Measurements from ENCODE around the gene AHNAK2. TPM values are rescaled to one million over a fixed set of nuclear protein-coding genes. Genes with fewer than 3 reads are reported as not detected.

Gene AHNAK2
- total RNA-seq, 1 donor from 2014 or later = 0.07 TPM

GRCh38 chr14:104940526-104941150, 37.5 kb downstream of the AHNAK2 start:
- intact Hi-C loops (cut with micrococcal nuclease) = no loop called here

DNA sequence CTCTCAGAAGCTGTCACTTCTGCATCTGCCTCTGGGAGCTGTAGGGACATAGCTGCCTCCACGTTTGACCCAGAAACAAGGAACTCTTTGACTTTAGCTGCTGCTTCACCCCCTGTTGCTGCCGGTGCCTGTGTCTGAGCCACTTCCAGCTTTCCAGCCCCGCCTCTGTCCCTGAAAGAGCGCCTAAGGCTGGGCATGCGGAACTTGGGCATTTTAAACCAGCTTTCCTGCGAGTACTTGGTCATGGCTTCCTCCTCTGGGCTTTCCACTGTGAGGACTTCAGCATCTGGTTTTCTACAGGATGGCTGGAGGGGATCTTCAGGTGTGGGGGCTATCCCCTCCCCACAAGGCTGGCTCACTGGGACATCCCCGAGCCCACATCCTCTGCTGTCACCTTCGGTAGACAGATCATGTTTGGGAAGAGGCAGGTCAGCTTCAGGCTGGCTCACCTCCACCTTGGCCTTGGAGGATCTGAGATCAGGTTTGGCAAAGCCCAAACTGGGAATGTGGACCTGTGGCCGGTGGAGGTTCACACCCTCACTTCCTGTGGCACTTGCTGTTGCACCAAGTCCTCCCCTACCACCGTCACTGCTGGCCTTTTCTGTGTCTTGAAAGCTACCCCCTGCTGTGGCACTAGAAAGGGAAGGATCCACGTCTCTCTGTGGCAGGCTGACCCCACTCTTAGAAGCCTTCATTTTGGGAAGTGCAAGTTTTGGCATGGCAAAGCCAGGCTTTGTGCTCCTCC, 38.3 kb downstream of the AHNAK2 start:
- intact Hi-C loops (cut with micrococcal nuclease) = no loop called here

- intact Hi-C loops (cut with micrococcal nuclease) = no loop called here
Observed at GRCh38 chr14:104938960-104939359, 39.2 kb downstream of the AHNAK2 start.

DNA sequence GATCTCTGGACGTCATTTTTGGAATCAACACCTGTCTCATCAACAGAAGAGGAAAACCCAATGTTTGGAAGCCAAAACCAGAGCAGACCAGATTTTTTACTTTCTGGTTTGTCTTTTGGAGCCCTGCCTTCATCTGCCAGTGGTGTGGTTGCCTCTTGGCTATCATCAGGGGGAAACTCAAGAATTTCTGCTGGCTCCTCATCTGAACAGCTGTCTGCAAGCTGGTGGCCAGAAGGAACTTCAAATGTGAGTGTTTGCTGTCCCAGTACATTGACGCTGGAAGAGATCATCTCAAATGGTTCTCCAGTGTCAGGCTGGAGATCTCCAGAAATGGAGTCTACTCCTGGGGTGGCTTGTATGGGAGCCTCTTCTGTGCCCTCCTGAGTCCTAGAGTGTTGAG, 39.7 kb downstream of the AHNAK2 start:
- intact Hi-C loops (cut with micrococcal nuclease) = no loop called here

GRCh38 chr14:104937694-104938365, 40.3 kb downstream of the AHNAK2 start:
- intact Hi-C loops (cut with micrococcal nuclease) = no loop called here

DNA sequence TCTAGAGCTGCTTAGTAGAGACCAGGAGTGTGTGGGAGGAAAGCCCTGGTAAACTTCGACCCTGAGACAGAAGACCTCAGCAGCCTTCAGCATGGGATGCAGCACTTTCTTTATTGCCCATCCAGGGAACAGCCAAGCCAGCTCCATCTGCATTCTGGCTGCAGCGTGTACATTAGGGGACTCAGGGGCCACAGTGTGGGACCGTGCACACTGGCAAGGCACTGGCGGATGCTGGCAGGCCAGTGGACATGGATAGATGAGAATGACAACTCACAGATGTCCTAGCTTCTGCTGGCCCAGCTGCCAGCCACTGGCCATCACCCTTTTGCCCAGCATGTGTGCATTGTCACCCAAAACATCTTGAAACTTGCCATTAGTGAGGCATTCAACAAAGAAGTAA, 41.0 kb downstream of the AHNAK2 start:
- intact Hi-C loops (cut with micrococcal nuclease) = no loop called here

GRCh38 chr14:104936361-104937155, 41.6 kb downstream of the AHNAK2 start:
- intact Hi-C loops (cut with micrococcal nuclease) = no loop called here

GRCh38 chr14:104935955-104936354, 42.2 kb downstream of the AHNAK2 start:
- intact Hi-C loops (cut with micrococcal nuclease) = no loop called here

- intact Hi-C loops (cut with micrococcal nuclease) = no loop called here
Observed at GRCh38 chr14:104935026-104935650, 43.0 kb downstream of the AHNAK2 start.

DNA sequence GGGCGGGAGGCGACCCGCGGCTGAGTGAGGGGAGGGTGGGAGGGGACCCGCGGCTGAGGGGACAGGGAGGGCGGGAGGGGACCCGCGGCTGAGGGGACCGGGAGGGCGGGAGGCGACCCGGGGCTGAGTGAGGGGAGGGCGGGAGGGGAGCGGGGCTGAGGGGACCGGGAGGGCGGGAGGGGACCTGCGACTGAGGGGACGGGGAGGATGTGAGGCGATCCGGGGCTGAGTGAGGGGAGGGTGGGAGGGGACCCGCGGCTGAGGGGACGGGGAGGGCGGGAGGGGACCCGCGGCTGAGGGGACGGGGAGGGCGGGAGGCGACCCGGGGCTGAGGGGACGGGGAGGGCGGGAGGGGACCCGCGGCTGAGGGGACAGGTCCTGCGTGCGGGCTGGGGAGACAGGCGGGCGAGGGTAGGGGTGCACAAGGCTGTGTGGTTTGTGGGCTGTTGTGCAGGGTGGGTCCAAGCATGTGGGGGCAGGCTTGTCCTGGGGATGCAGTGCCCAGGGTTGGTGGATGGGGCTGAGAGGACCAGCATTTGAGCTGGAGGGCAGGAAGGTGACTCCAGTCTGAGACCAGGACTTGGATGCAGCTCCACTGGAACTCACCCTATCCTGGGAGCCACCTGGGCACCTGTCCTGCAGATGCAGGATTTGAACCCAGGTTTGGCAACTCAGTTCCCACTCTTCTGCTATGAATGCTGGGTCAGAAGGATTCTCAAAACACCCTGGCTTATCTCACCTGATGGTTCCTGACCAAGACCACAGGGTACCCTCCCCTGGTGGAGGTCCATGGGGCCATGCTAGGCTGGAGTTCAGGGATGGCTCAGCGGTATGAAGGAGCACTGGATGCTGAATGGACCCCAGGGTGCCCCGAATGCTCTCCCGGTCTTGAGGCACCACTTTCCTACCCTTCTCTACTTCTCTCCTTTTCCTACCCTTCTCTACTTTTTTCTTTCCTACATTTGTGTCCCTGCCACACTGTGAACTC, 44.1 kb downstream of the AHNAK2 start:
- intact Hi-C loops (cut with micrococcal nuclease) = loop anchor here (1.0 kb wide), 4 partner anchors 58 to 367 kb away; partner anchors contain the start of gene BRF1

GRCh38 chr14:104932676-104933631, 45.2 kb downstream of the AHNAK2 start:
- intact Hi-C loops (cut with micrococcal nuclease) = loop anchor here (1.0 kb wide), 4 partner anchors 57 to 368 kb away; partner anchors contain the start of gene BRF1

- intact Hi-C loops (cut with micrococcal nuclease) = no loop called here
Observed at GRCh38 chr14:104931771-104932675, 46.2 kb downstream of the AHNAK2 start.

- intact Hi-C loops (cut with micrococcal nuclease) = no loop called here
Observed at GRCh38 chr14:104931304-104931770, 46.8 kb downstream of the AHNAK2 start.

DNA sequence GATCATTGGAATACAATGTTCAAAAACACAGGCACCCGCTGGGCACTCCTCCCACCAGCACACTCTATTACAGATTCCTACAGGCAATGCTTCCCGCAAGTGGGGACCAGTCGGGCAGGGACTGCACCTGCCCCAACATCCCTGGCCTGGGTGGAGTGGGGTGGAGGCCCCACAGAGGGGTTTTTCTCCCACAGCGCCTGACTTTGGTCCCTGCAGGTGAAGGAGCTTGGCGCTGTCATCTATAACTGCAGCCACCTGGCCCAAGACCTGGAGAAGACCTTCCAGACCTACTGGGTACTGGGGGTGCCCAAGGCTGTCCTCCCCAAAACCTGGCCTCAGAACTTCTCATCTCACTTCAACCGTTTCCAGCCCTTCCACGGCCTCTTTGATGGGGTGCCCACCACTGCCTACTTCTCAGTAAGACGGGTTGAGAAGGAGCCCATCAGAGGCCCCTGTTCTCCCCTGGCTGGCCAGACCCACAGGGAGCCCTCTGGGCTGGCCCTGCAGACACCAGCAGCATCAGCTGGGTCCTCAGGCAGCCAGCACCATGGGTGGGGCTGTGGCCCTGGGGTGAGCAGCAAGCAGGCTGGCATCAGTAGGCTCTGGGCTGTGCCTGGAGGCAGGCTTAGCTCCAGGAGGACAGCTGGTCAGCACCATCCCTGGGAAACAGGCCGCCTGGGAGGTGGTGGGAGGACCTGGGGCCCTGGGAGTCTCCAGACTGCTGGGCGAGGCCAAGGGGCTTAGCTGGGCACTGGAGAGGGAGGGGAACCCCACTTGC, 47.5 kb downstream of the AHNAK2 start:
- intact Hi-C loops (cut with micrococcal nuclease) = no loop called here

GRCh38 chr14:104929268-104930230, 48.6 kb downstream of the AHNAK2 start:
- intact Hi-C loops (cut with micrococcal nuclease) = no loop called here

Data from T-helper 1 cell treated with Interleukin-12 subunit alpha and Interleukin-12 subunit beta and Interleukin-4 antibody, amounts not matched to agents 30 ng/mL and 1 ng/mL, for 36 hours (primary cell).